HepG2 (cell line): ENCODE data around the gene STRBP. TPM values are rescaled to one million over a fixed set of nuclear protein-coding genes. Genes with fewer than 3 reads are reported as not detected.

Source experiments
- AHDC1 ChIP-seq: sonication (generic); formaldehyde crosslinking; IDR thresholded peaks from 2 replicates; pipeline ENCODE4 v1.5.1; 2020; ENCODE audit warnings: mild to moderate bottlenecking, missing genetic modification reagents, borderline replicate concordance
- CCDC6 ChIP-seq: sonication (generic); formaldehyde crosslinking; IDR thresholded peaks from 2 replicates; pipeline ENCODE4 v1.8.1; 2022; ENCODE audit warnings: mild to moderate bottlenecking, missing genetic modification reagents, moderate library complexity
- DMAP1 ChIP-seq: IDR thresholded peaks from 2 replicates; pipeline ENCODE4 v1.6.1; 2016
- FOXK1 ChIP-seq: sonication (generic); formaldehyde crosslinking; IDR thresholded peaks from 2 replicates; pipeline ENCODE4 v1.4.0; 2020; ENCODE audit warnings: low read depth, missing genetic modification reagents, borderline replicate concordance
- HDAC6 ChIP-seq: fragments of 200-600 bp; sonication (generic); IDR thresholded peaks from 2 replicates; pipeline ENCODE4 v1.7.0; 2017; ENCODE audit warnings: mild to moderate bottlenecking, antibody characterized with exemption, low read length, low read depth
- HOXA3 ChIP-seq: sonication (generic); formaldehyde crosslinking; IDR thresholded peaks from 2 replicates; pipeline ENCODE4 v1.5.0; 2020; ENCODE audit warnings: missing genetic modification reagents
- NR2F6 ChIP-seq, 2 experiments: IDR thresholded peaks; 2 replicates each; pipeline ENCODE4 v1.6.1; 2016; ENCODE audit warnings: antibody characterized with exemption in 1 of 2, mild to moderate bottlenecking in 1 of 2
- RXRB ChIP-seq: IDR thresholded peaks from 2 replicates; pipeline ENCODE4 v1.6.1; 2016; ENCODE audit warnings: borderline replicate concordance, missing genetic modification reagents, missing compliant biosample characterization
- SAP130 ChIP-seq: IDR thresholded peaks from 2 replicates; pipeline ENCODE4 v1.6.1; 2016; ENCODE audit warnings: low read depth
- THAP9 ChIP-seq: sonication (generic); formaldehyde crosslinking; IDR thresholded peaks from 2 replicates; pipeline ENCODE4; 2020; ENCODE audit warnings: missing genetic modification reagents, mild to moderate bottlenecking, borderline replicate concordance
- ZC3H4 ChIP-seq: sonication (generic); formaldehyde crosslinking; IDR thresholded peaks from 2 replicates; pipeline ENCODE4 v1.4.0; 2020; ENCODE audit warnings: missing genetic modification reagents, borderline replicate concordance
- ZFP37 ChIP-seq: sonication (generic); formaldehyde crosslinking; IDR thresholded peaks from 2 replicates; pipeline ENCODE4 v1.4.0; 2020; ENCODE audit warnings: missing genetic modification reagents, borderline replicate concordance
- ZKSCAN1 ChIP-seq: fragments of 150-350 bp; IDR thresholded peaks from 2 replicates; pipeline ENCODE4 v1.6.1; 2014; ENCODE audit warnings: low read length
- ZNF20 ChIP-seq: sonication (generic); formaldehyde crosslinking; IDR thresholded peaks from 2 replicates; pipeline ENCODE4 v1.4.0; 2020; ENCODE audit warnings: mild to moderate bottlenecking, moderate library complexity, missing genetic modification reagents
- ZNF44 ChIP-seq: sonication (generic); formaldehyde crosslinking; IDR thresholded peaks from 2 replicates; pipeline ENCODE4 v1.5.1; 2020; ENCODE audit warnings: mild to moderate bottlenecking, missing genetic modification reagents
- ZNF530 ChIP-seq: sonication (generic); formaldehyde crosslinking; IDR thresholded peaks from 2 replicates; pipeline ENCODE4 v1.5.0; 2020; ENCODE audit warnings: low read depth, mild to moderate bottlenecking, missing genetic modification reagents
- ZNF574 ChIP-seq: sonication (generic); formaldehyde crosslinking; IDR thresholded peaks from 2 replicates; pipeline ENCODE4 v1.4.0; 2020; ENCODE audit warnings: missing genetic modification reagents
- ZNF644 ChIP-seq: IDR thresholded peaks from 2 replicates; pipeline ENCODE4 v1.6.1; 2016; ENCODE audit warnings: low read depth
- ZNF772 ChIP-seq: sonication (generic); formaldehyde crosslinking; IDR thresholded peaks from 2 replicates; pipeline ENCODE4 v1.5.0; 2020; ENCODE audit warnings: mild to moderate bottlenecking, missing genetic modification reagents
- polyA plus RNA-seq, 8 experiments: library from polyadenylated mRNA; depleted of rRNA in 3 of 8; stranded (reverse) in 7 of 8; unstranded in 1 of 8; fragments of >200 nt; fragmentation: Illumina TruSeq in 4 of 8; extraction: Trizol in 4 of 8; gene quantifications; 2 replicates each; pipeline versions ENCODE4 v1.2.1 to v1.2.3, GENCODE V29; 2011 to 2016; ENCODE audit warnings: low read depth in 4 of 8, missing spikeins in 1 of 8, mixed read lengths in 1 of 8; ENCODE audit not compliant: insufficient read depth in 1 of 8
- total RNA-seq, 5 experiments: library from RNA; depleted of rRNA; stranded (reverse); fragments of >200 nt; fragmentation: Illumina TruSeq; extraction: Trizol; gene quantifications; 2 replicates each; pipeline ENCODE4 v1.2.3, GENCODE V29; 2016; ENCODE audit warnings: low read depth in 1 of 5

The STRBP gene
- total and polyA plus RNA-seq, 2 of the 13 experiments (the other 11 are each of a cell fraction or from before 2014, with no cell fraction given), result 14.5 to 38.5 TPM

- TF ChIP-seq CCDC6 (no peak), ZKSCAN1 (no peak), ZFP37 (CRISPR knock-in tag) (no peak), NR2F6 (IDR thresholded peaks at IDR 0.05) (no peak), NR2F6 (CRISPR knock-in tag; IDR thresholded peaks at IDR 0.05) (peak; percentile 55; the same call in 1 of the 2 replicates), THAP9 (CRISPR knock-in tag) (no peak), ZNF44 (CRISPR knock-in tag) (no peak), SAP130 (CRISPR knock-in tag) (peak; percentile 45; the same call in 1 of the 2 replicates), ZC3H4 (no peak), ZNF20 (CRISPR knock-in tag) (no peak), ZNF772 (CRISPR knock-in tag) (no peak), ZNF530 (CRISPR knock-in tag) (no peak), HOXA3 (peak; percentile 70; the same call in 1 of the 2 replicates), HDAC6 (no peak), ZNF644 (CRISPR knock-in tag) (peak; percentile 76; the same call in 1 of the 2 replicates), ZNF574 (CRISPR knock-in tag) (0 out of 2 replicates have a peak, but pooled peaks have one; percentile 24), RXRB (CRISPR knock-in tag) (0 out of 2 replicates have a peak, but pooled peaks have one; percentile 42), DMAP1 (no peak), FOXK1 (CRISPR knock-in tag) (0 out of 2 replicates have a peak, but pooled peaks have one; percentile 21), AHDC1 (peak; percentile 18; the same call in 1 of the 2 replicates)
Observed at GRCh38 chr9:123316053-123316718, 47.8 kb upstream of the STRBP start (continued).
